ENCODE data around the gene C17orf114.

The C17orf114 gene

DNA sequence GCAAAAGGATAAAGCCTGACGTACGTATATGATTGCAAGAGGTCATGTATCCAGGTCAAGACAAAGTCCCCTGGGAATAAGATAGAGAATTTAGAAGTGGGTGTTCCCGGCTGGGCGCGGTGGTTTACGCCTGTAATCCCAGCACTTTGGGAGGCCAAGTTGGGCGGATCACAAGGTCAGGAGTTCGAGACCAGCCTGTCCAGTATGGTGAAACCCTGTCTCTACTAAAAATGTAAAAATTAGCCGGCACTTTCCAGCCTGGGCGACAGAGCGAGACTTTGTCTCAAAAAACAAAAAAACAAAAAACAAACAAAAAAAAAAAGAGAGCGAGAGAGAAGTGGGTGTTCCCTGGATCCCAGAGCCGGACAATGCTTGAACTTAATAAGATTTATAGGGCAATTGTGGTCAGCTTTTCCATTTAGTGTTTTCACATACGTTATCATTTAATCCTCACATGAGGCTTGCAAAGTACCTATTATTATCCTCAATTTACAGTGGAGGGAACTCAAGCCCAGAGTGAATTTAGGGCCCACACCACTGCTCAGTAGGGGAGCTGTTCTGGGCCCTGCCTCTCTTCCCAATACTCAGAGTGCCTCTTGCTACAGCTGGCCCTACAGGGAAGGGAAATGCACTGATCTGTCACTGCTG, 13.8 kb downstream of the C17orf114 start:
- H3K36me3 Mint-ChIP-seq (ENCODE audit: unreplicated experiment) = no peaks in the 10 kb centered on the region
- peak overlapping the region; percentile 33 for H3K27ac Mint-ChIP-seq (ENCODE audit: unreplicated experiment)
- TF ChIP-seq, protein P1, sequence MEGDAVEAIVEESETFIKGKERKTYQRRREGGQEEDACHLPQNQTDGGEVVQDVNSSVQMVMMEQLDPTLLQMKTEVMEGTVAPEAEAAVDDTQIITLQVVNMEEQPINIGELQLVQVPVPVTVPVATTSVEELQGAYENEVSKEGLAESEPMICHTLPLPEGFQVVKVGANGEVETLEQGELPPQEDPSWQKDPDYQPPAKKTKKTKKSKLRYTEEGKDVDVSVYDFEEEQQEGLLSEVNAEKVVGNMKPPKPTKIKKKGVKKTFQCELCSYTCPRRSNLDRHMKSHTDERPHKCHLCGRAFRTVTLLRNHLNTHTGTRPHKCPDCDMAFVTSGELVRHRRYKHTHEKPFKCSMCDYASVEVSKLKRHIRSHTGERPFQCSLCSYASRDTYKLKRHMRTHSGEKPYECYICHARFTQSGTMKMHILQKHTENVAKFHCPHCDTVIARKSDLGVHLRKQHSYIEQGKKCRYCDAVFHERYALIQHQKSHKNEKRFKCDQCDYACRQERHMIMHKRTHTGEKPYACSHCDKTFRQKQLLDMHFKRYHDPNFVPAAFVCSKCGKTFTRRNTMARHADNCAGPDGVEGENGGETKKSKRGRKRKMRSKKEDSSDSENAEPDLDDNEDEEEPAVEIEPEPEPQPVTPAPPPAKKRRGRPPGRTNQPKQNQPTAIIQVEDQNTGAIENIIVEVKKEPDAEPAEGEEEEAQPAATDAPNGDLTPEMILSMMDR (IDR thresholded peaks at IDR 0.05; ENCODE audit: partially characterized antibody, unreplicated experiment) = no peak
- H3K4me1 Mint-ChIP-seq (ENCODE audit: low read depth, unreplicated experiment) = peaks cover 12% of the 10 kb centered on the region
- peak overlapping the region; percentile 80 for H3K4me3 Mint-ChIP-seq (ENCODE audit: unreplicated experiment)
- peaks cover 7% of the 10 kb centered on the region for H3K9me3 Mint-ChIP-seq (ENCODE audit: unreplicated experiment)
- no peak for DNase-seq
- peaks cover 7% of the 10 kb centered on the region for H3K27me3 Mint-ChIP-seq (ENCODE audit: unreplicated experiment)

DNA sequence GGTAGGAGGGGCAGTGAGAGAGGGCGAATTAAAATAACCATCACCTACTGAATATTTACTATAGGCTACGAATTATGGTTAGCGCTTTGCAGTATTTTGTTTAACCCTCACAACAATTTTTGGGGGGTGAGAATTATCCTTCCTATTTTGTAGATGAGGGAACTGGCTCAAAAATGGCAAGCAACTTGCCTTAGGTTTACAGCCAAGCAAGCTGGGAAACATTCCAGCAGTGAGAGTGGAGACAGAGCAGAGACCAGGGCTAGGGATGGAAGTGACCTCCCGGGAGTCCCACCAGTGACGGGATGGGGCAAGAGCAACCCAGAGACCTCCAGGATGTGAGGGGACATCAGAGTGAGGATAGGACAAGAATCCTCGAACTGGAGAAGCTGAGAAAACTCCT, 15.6 kb downstream of the C17orf114 start:
- DNase-seq = no peak
- H3K36me3 Mint-ChIP-seq (ENCODE audit: unreplicated experiment) = no peaks in the 10 kb centered on the region
- TF ChIP-seq, protein P1 (IDR thresholded peaks at IDR 0.05; ENCODE audit: partially characterized antibody, unreplicated experiment) = no peak
- no peak overlapping the region for H3K4me3 Mint-ChIP-seq (ENCODE audit: unreplicated experiment)
- peaks cover 7% of the 10 kb centered on the region for H3K27me3 Mint-ChIP-seq (ENCODE audit: unreplicated experiment)
- peak overlapping the region; percentile 43 for H3K27ac Mint-ChIP-seq (ENCODE audit: unreplicated experiment)
- H3K4me1 Mint-ChIP-seq (ENCODE audit: low read depth, unreplicated experiment) = peaks cover 12% of the 10 kb centered on the region
- peaks cover 7% of the 10 kb centered on the region for H3K9me3 Mint-ChIP-seq (ENCODE audit: unreplicated experiment)

DNA sequence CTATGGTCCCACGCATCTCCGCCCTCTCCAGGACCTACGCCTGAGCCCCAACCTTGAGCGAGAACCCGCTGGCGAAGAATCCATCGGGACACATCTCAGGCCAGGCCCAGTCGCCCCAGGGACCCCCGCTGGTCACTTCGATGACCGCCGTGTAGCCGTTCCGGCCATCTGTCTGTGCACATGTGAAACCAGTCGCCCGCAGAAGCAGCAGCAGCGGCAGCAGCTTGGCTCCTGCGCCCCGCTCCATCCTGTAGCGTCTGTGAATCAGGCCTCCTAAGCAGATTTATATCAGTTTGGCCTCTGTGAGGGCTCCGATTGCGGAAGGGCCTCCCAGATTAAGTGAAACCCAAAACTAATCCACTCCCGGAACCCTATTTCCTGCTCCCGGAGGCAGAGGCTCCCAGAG, 16.0 kb downstream of the C17orf114 start, which contains the start of gene VMO1:
Gene VMO1 (minus strand): TSS at position 259 of the 406 bp plus-strand sequence. CDS start 12 bp downstream, at position 247.
- Mint-ChIP-seq H3K9me3 (ENCODE audit: unreplicated experiment) (peaks cover 7% of the 10 kb centered on the region), H3K27me3 (ENCODE audit: unreplicated experiment) (peaks cover 7% of the 10 kb centered on the region), H3K4me3 (ENCODE audit: unreplicated experiment) (no peak within 1 kb of the TSS), H3K4me1 (ENCODE audit: low read depth, unreplicated experiment) (peaks cover 12% of the 10 kb centered on the region), H3K36me3 (ENCODE audit: unreplicated experiment) (no peaks in the 10 kb centered on the region), H3K27ac (ENCODE audit: unreplicated experiment) (peak within 1 kb of the TSS; percentile 43)
- DNase-seq = peak; percentile 58
- TF ChIP-seq, protein P1 (IDR thresholded peaks at IDR 0.05; ENCODE audit: partially characterized antibody, unreplicated experiment) = no peak

DNA sequence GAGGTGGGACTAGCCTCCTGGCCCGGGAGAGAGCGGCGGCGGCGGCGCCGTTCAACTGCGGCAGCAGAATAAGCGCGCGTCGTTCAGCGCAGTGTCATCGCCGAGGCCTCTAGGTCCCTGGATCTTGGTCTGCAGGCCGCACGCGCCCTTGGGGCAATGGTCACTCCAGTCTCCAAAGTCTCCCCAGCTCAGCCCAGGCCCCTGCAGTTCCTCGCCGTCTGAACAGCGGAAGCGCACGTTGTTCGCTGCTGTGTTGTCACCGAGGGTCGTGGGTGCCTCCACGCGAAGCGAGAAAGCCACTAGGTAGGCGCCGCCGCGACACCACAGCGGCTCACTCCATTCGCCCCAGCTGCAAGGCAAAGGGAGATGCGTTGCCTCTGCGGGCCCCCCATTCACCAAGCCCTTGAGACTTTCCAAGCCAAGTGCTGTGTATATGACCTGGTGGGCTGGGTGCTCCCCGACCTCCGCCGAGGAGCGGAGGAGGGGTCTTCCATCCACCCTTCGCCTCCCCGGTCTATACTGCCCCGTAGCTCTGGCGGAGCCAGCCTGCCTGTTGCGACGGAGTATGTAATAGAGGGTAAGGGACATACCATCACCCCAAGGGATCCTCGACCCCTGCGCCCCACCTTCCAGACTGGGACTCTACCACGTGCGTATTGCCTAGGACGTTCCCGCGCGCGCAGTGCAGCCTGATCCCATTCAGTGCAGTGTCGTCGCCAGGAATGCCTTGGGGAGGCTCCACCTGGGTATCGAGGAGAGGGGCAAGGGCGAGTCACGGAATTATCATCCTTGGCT, 16.6 kb downstream of the C17orf114 start:
- Mint-ChIP-seq H3K27ac (ENCODE audit: unreplicated experiment) (no peak overlapping the region), H3K4me3 (ENCODE audit: unreplicated experiment) (no peak overlapping the region), H3K9me3 (ENCODE audit: unreplicated experiment) (peaks cover 4% of the 10 kb centered on the region), H3K27me3 (ENCODE audit: unreplicated experiment) (peaks cover 4% of the 10 kb centered on the region), H3K36me3 (ENCODE audit: unreplicated experiment) (no peaks in the 10 kb centered on the region), H3K4me1 (ENCODE audit: low read depth, unreplicated experiment) (peaks cover 9% of the 10 kb centered on the region)
- TF ChIP-seq, protein P1 (IDR thresholded peaks at IDR 0.05; ENCODE audit: partially characterized antibody, unreplicated experiment) = no peak
- no peak for DNase-seq

DNA sequence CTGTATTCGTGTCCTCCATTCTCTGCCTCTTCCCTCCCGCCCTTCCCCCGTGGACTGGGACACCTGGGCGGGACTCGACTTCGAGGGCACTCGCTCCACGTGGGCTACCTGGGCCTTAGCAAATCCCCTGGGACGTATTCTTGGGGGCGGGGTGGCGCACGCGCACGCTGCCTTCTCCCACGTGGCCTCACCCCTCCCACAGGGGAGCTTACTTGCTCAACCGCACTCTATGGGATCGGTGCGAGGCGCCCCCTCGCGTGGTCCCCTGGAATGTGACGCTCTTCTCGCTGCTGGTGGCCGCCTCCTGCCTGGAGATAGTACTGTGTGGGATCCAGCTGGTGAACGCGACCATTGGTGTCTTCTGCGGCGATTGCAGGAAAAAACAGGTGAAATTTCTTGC, 19.5 kb downstream of the C17orf114 start:
- H3K36me3 Mint-ChIP-seq (ENCODE audit: unreplicated experiment) = no peaks in the 10 kb centered on the region
- peaks cover 2% of the 10 kb centered on the region for H3K4me1 Mint-ChIP-seq (ENCODE audit: low read depth, unreplicated experiment)
- peaks cover 2% of the 10 kb centered on the region for H3K27me3 Mint-ChIP-seq (ENCODE audit: unreplicated experiment)
- TF ChIP-seq, protein P1 (IDR thresholded peaks at IDR 0.05; ENCODE audit: partially characterized antibody, unreplicated experiment) = no peak
- DNase-seq = no peak
- peaks cover 1% of the 10 kb centered on the region for H3K9me3 Mint-ChIP-seq (ENCODE audit: unreplicated experiment)
- no peak overlapping the region for H3K27ac Mint-ChIP-seq (ENCODE audit: unreplicated experiment)
- H3K4me3 Mint-ChIP-seq (ENCODE audit: unreplicated experiment) = no peak overlapping the region

All from glutamatergic neuron (in vitro differentiated cells).